Measurements from ENCODE around the gene DZIP1.

DNA sequence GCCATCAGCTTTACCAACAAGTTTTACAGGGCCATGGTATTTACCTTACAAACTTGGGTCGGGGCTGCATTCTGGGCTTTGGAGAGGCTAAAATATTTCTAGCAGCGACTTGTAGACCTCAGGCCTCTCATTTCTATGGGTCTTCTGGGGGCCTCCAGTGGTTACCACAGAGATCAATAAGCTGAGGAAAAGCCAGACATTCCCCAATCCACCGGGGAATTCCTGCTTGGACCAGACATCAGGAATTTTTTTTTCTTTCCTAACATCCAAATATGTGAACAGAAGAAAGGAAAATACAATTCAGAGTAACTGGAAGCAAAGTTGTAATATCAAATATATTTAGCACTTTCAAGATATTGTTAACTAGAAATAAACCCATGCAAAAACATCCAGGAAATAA lies 1.5 kb downstream of the DZIP1 start:
- TF ChIP-seq MEF2A (IDR thresholded peaks at IDR 0.05; ENCODE audit: insufficient read depth, low read depth, low read length) (no peak), NFYB (IDR thresholded peaks at IDR 0.05; ENCODE audit: insufficient read depth, low read depth, low read length) (no peak), NRF1 (conservative IDR thresholded peaks at IDR 0.05; ENCODE audit: low read depth, low read length) (no peak), E2F8 (IDR thresholded peaks at IDR 0.05; ENCODE audit: low read depth, partially characterized antibody) (no peak)
- TF ChIP-seq, protein P1, sequence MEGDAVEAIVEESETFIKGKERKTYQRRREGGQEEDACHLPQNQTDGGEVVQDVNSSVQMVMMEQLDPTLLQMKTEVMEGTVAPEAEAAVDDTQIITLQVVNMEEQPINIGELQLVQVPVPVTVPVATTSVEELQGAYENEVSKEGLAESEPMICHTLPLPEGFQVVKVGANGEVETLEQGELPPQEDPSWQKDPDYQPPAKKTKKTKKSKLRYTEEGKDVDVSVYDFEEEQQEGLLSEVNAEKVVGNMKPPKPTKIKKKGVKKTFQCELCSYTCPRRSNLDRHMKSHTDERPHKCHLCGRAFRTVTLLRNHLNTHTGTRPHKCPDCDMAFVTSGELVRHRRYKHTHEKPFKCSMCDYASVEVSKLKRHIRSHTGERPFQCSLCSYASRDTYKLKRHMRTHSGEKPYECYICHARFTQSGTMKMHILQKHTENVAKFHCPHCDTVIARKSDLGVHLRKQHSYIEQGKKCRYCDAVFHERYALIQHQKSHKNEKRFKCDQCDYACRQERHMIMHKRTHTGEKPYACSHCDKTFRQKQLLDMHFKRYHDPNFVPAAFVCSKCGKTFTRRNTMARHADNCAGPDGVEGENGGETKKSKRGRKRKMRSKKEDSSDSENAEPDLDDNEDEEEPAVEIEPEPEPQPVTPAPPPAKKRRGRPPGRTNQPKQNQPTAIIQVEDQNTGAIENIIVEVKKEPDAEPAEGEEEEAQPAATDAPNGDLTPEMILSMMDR (IDR thresholded peaks at IDR 0.05 in 2 of 3, conservative IDR thresholded peaks at IDR 0.05 in 1 of 3; ENCODE audit: control insufficient read depth in 2 of 3, extremely low read depth in 1 of 3, insufficient read depth in 1 of 3, low read depth in 3 of 3, low read length in 3 of 3), result no peak
